Esophagus muscularis mucosa (tissue), 4 donors: ENCODE measurements around the gene FCHO1. TPM values are rescaled to one million over a fixed set of nuclear protein-coding genes. Genes with fewer than 3 reads are reported as not detected.
A peak's percentile ranks its signal among the peaks of the same experiment; 100 is the strongest.

ENCODE experiments used
- DNase-seq: peaks from one replicate; pipeline ENCODE4 v3.0.0-alpha.2; 2017; ENCODE audit errors: extremely low spot score
- H3K27ac ChIP-seq, 4 donors: fragments of 200-600 bp; sonication (generic); replicated peaks in 1 of 4; 1 replicate in 3 of 4; 2 replicates in 1 of 4; pipeline ENCODE4 v1.5.1; 2016 to 2019; ENCODE audit warnings: mild to moderate bottlenecking in 1 of 4
- H3K27me3 ChIP-seq, 4 donors: fragments of 200-600 bp; sonication (generic); one replicate each; pipeline versions ENCODE4 v1.5.1 to v1.6.0; 2016 to 2019
- H3K36me3 ChIP-seq, 4 donors: fragments of 200-600 bp; sonication (generic); one replicate each; pipeline ENCODE4 v1.5.1; 2016 to 2019
- H3K4me1 ChIP-seq, 4 donors: fragments of 200-600 bp; sonication (generic); one replicate each; pipeline ENCODE4 v1.5.1; 2016 to 2019
- H3K4me3 ChIP-seq, 4 donors: fragments of 200-600 bp; sonication (generic); 1 replicate in 2 of 4; 2 replicates in 2 of 4; pipeline ENCODE4 v1.5.1; 2016 to 2019; ENCODE audit warnings: mild to moderate bottlenecking in 4 of 4, moderate library complexity in 1 of 4
- H3K9me3 ChIP-seq, 4 donors: fragments of 200-600 bp; sonication (generic); 1 replicate in 3 of 4; 2 replicates in 1 of 4; pipeline ENCODE4 v1.5.1; 2016 to 2019
- CTCF ChIP-seq, 3 experiments: fragments of 200-600 bp in 2 of 3; fragments of 450-650 bp in 1 of 3; sonication (generic) in 2 of 3; IDR thresholded peaks; one replicate each; pipeline ENCODE4 v1.5.1; 2017 to 2019; ENCODE audit warnings: antibody characterized with exemption in 3 of 3, mild to moderate bottlenecking in 2 of 3, moderate library complexity in 1 of 3
- EP300 ChIP-seq: sonication (generic); formaldehyde crosslinking; IDR thresholded peaks from one replicate; pipeline ENCODE4 v1.6.1; 2017; ENCODE audit warnings: antibody characterized with exemption
- POLR2A ChIP-seq: fragments of 450-650 bp; IDR thresholded peaks from one replicate; pipeline ENCODE4 v1.6.1; 2017; ENCODE audit warnings: antibody characterized with exemption, moderate library complexity, mild to moderate bottlenecking, low read depth
- POLR2AphosphoS5 ChIP-seq, 2 donors: sonication (generic); formaldehyde crosslinking; IDR thresholded peaks; one replicate each; pipeline ENCODE4 v1.6.1; 2017; ENCODE audit warnings: antibody characterized with exemption in 2 of 2
- WGBS: methylation state at CpG from one replicate; pipeline ENCODE4 v1.1.5; 2018; 5-methylcytosine and 5-hydroxymethylcytosine counted together
- intact Hi-C: fragments of 100-400 bp; cut with DNase I; formaldehyde crosslinking; loops from one replicate; pipeline ENCODE4 v1.15.1; 2023
- total RNA-seq, 4 donors: library from RNA; depleted of rRNA; stranded (reverse); fragments of >200 nt; gene quantifications; one replicate each; pipeline versions ENCODE4 v1.1.0 to v1.2.1, GENCODE V29; 2016

FCHO1 gene
- total RNA-seq, 4 donors from 2014 or later, result 1.6 to 2.9 (median 1.9) TPM

GRCh38 chr19:17716309-17716929, 34.9 kb upstream of the FCHO1 start:
- WGBS, result 77% methylated on average over 4 of the region's 4 CpGs
- no peaks in the 10 kb centered on the region for H3K9me3 ChIP-seq
- H3K27ac ChIP-seq, result peak overlapping the region in 3 of 4 donors; percentile 30 to 67 (median 44)
- no peak for DNase-seq
- H3K27me3 ChIP-seq, result no peaks in the 10 kb centered on the region
- no peak overlapping the region for H3K4me3 ChIP-seq
- TF ChIP-seq POLR2A (no peak), EP300 (no peak), POLR2AphosphoS5 (IDR thresholded peaks at IDR 0.05) (no peak), CTCF (IDR thresholded peaks at IDR 0.05) (no peak)
- H3K4me1 ChIP-seq, result peaks cover 31 to 46% (median 43%) of the 10 kb centered on the region in 4 donors
- intact Hi-C loops, result no loop called here
- H3K36me3 ChIP-seq, result no peaks in the 10 kb centered on the region

GRCh38 chr19:17718550-17718946, 32.7 kb upstream of the FCHO1 start:
- peaks cover 0 to 9% (median 6%) of the 10 kb centered on the region in 4 donors for H3K36me3 ChIP-seq
- TF ChIP-seq POLR2AphosphoS5 (IDR thresholded peaks at IDR 0.05) (no peak), CTCF (IDR thresholded peaks at IDR 0.05) (no peak), EP300 (no peak), POLR2A (no peak)
- DNase-seq, result no peak
- H3K27me3 ChIP-seq, result no peaks in the 10 kb centered on the region
- WGBS, result 92% methylated on average over 4 of the region's 4 CpGs
- peaks cover 48 to 67% (median 61%) of the 10 kb centered on the region in 4 donors for H3K4me1 ChIP-seq
- H3K27ac ChIP-seq, result no peak overlapping the region
- peak overlapping the region in 3 of 4 donors; percentile 83 to 92 (median 83) for H3K4me3 ChIP-seq
- no peaks in the 10 kb centered on the region for H3K9me3 ChIP-seq
- intact Hi-C loops, result no loop called here

GRCh38 chr19:17718947-17719711, 32.1 kb upstream of the FCHO1 start, which contains the start of gene MAP1S:
TSS of gene MAP1S (plus strand) at chr19:17719480. CDS start at chr19:17719503, 23 bp downstream.
- intact Hi-C loops, result no loop called here
- peak; percentile 77 to 86 for TF ChIP-seq POLR2AphosphoS5 (IDR thresholded peaks at IDR 0.05)
- no peak for TF ChIP-seq CTCF (IDR thresholded peaks at IDR 0.05)
- TF ChIP-seq POLR2A, result peak; percentile 60
- no peak for TF ChIP-seq EP300
- peak within 1 kb of the TSS; percentile 72 to 75 (median 73) for H3K27ac ChIP-seq
- WGBS, result 3% methylated on average over 30 of the region's 53 CpGs
- no peak for DNase-seq
- peaks cover 2 to 15% (median 11%) of the 10 kb centered on the region in 4 donors for H3K36me3 ChIP-seq
- H3K9me3 ChIP-seq, result no peaks in the 10 kb centered on the region
- peaks cover 49 to 67% (median 61%) of the 10 kb centered on the region in 4 donors for H3K4me1 ChIP-seq
- H3K4me3 ChIP-seq, result peak within 1 kb of the TSS; percentile 83 to 97 (median 88)
- H3K27me3 ChIP-seq, result no peaks in the 10 kb centered on the region

- Histone ChIP-seq H3K36me3 (peaks cover 5 to 22% (median 19%) of the 10 kb centered on the region in 4 donors), H3K27ac (peak overlapping the region; percentile 72 to 75 (median 73)), H3K27me3 (no peaks in the 10 kb centered on the region), H3K4me3 (peak overlapping the region; percentile 83 to 97 (median 88)), H3K9me3 (no peaks in the 10 kb centered on the region), H3K4me1 (peaks cover 49 to 67% (median 61%) of the 10 kb centered on the region in 4 donors)
- no peak for DNase-seq
- intact Hi-C loops, result no loop called here
- no peak for TF ChIP-seq POLR2AphosphoS5 (IDR thresholded peaks at IDR 0.05)
- no peak for TF ChIP-seq EP300
- TF ChIP-seq CTCF (IDR thresholded peaks at IDR 0.05), result no peak
- TF ChIP-seq POLR2A, result no peak
- 3% methylated on average over 14 of the region's 38 CpGs for WGBS
Observed at GRCh38 chr19:17719730-17720400, 31.4 kb upstream of the FCHO1 start.
